HG02610 (cell line): Measurements from ENCODE around the gene AIRE.
"Not testable (repeated sequence)": the region's sequence is repeated elsewhere in the genome, so short reads cannot be mapped to it uniquely, and the experiment has no call there.

ENCODE experiments used
- ATAC-seq: cut with Tn5 transposase; IDR thresholded peaks from one replicate; pipeline ENCODE4 v1.9.1; 2021; ENCODE audit warnings: mild to moderate bottlenecking, moderate library complexity; ENCODE audit not compliant: unreplicated experiment

Gene AIRE

DNA sequence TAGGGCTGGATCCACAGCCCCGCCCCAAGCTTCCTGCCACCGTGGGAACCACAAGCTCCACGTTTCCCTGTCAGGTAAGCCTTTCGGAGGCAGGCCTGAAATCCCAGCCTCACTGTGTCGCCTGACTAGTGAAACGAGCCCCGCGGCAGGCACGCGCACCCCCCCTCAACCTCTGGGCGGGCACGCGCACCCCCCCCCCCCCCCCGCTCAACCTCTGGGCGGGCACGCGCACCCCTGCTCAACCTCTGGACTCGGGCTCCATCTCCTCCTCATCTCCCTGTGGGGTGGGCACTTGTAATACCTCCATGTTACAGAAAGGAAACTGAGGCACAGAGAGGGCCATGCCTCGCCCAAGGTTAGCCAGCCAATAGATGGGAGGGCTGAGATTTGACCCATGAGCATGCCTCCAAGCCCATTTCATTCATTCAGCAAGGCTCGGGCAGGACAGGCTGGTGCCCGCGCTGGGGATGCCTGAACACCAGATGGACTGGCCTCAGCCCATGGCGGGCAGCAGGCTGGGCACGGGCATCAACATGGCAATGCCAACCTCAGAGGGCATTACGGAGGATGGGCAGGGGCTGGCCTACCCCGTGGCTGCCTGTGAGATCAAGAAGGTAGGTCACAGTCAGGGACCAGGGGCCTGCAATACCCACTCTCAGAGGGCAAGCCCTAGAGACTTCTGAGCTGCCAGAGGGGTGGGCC, 48.8 kb downstream of the AIRE start:
- ATAC-seq = no peak

DNA sequence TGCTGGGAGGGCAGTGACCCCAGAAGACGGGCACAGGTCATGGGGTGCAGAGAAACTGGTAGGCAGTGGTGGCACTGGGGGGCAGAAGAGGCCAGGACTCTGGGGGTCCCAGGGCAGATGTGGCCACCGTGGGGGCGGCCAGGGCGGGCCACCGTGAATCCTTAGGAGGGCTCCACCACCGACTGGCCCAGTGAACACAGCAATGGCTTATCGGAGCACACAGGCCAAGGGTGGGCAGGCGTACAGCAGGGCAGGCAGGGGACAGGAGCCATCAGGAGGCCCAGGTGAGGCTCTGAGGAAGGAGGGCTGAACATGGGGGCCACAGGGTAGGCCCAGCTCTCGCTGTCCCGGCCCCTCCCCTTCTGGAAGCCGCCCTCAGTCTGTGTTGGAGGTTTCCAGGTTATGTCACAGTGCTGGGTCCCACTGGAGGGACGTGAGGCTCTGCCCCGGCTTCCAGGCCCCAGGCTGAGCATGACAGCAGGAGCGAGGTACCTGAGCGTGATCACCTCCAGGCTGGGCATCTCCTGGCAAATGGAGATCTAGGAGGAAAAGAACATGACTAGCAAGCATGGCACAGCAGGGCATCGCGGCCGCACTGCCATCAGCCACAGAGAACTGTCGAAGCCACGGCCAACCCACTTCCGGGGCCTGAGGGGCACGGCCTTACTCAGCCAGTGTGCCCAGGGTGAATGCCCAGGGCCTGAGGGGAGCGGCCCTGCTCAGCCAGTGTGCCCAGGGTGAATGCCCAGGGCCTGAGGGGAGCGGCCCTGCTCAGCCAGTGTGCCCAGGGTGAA, 49.8 kb downstream of the AIRE start:
- no peak for ATAC-seq

DNA sequence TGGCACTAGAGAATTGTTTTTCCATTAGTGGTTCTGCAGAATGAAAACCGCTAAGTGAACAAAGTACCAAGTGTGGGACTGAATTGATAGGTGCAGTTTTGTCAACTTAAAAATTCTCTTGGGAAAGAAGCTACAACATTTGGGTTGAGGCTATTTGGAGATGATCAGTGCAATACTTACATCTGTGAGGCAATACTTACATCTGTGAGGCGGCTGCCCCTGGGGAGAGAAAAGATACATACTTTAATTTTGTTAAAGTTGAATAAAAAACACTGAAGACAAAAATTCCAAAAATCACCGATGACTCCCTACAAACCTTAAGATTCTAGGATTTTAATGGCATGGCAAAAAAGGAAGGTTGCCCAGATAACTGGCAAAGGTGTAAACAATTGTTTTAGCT, 51.8 kb downstream of the AIRE start:
- ATAC-seq = no peak

DNA sequence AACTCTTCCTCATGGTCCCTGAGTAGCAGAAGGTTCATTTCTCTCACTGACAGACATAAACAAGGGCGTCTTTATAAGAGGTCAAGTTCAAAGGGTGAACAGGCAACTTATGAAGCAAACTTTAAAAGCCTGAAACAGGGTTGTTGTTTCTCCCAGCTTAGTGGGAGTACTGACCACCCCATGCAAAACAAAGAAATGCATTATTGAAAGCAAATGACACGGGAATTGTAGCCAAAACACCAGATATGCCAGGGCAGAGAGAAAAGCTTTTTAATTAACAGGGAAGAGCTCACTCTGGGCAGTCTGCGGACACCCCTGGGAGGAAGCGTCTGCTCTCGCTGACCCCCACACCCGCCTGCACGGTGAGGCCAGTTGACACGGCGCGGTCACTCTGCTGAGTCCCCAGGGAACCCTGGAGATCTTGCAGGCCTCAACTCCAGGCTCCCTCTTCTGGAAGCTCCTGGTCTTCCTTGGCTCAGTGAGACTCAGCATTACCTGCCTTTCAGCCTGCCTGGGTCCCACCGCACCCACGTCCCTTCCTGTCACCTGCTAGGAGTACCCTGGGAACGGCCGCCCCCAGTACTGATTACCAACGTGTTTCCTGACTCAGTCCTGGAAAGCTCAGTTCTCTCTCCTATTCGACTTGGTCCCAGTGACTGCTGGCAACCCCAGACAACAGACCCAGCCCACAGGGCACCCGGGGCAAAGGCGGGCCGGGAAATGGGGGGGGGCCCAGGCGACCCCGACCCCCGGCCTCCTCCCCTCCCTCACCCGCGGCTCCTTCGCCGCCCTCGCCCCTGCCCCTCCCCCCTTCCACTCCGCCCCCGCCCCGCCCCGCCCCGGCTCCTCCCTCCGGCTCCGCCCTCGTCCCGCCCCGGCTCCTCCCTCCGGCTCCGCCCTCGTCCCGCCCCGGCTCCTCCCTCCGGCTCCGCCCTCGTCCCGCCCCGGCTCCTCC, 52.5 kb downstream of the AIRE start:
- ATAC-seq = no peak

DNA sequence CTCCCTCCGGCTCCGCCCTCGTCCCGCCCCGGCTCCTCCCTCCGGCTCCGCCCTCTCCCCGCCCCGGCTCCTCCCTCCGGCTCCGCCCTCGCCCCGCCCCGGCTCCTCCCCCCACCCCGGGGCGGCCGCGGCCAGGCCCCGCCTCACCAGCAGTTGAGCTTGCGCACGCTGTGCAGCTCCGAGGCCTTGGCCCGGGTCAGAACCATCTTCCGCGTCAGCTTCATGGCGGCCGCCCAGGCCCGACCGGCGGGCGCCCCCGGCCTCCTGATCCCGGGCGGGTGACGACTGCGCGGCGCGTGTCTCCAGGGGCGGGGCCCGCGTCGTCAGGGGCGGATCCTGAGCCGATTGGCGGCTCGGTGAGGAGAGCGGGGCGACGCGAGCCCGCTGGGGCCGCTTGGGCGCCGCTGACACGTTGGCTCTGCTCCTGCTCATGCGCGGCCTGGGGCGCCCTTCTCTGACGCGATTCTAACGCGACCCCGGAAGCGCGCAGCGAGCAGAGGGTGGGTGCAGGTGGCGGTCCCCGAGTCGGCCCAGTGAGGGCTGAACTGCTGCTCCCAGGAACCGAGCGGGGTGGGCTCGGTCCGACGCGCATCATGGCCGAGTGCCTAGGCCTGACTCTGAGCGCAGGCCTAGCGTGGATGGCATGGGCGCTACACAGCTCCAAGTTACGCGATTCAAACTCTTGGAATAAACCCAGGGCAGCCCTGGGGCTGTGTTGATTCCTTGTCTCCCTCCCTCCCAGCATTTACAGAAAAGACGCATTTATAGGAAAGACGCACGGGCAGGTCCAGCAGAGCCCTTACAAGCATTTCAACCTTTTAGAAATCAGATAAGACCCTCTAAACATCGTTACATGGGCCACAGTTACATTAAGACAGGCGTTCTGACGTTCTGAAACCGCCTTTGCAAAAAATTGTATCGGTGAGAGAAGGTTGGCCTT, 53.6 kb downstream of the AIRE start, which contains the start of gene CFAP410:
TSS of gene CFAP410 (minus strand) at position 420 of the 940 bp plus-strand sequence. CDS start at position 224, 196 bp downstream.
- ATAC-seq = peak; percentile 84

DNA sequence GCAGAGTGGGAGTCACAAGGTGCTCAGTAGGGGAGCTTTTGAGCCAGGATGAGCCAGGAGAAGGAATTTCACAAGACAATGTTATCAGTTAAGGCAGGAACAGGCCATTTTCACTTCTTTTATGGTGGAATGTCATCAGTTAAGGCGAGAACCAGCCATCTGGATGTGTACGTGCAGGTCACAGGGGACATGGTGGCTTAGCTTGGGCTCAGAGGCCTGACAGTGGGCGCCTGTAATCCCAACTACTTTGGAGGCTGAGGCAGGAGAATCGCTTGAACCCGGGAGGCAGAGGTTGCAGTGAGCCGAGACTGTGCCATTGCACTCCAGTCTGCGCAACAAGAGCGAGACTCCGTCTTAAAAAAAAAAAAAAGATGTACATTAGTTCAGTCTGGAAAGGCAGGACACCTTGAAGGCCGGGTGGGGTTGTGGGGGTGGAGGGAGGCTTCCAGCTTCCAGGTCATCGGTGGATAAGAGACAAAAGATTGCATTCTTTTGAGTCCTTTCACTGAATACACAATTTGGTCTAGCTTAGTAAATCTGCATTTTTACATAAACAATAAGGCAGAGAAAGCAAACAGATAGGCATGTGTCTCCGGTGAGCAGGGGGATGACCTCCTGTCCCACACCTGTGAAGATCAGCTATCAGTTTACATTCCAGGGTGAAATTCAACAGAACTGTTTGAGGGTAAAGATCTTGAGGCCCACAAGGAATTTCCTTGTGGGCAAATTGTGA, 56.2 kb downstream of the AIRE start:
- ATAC-seq = not testable (repeated sequence)

DNA sequence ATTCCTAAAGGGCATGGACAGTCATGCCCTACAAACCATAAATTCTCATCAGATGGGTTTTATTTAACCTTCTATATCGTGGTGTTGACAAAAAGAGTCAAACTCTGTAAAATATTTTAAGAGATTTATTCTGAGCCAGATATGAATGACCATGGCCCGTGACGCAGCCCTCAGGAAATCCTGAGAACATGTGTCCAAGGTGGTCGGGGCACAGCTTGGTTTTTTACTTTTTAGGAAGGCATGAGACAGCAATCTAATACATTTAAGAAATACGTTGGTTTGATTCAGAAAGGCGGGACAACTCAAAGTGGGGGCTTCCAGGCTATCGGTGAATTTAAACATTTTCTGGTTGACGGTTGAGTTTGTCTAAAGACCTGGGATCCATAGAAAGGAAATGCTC, 57.3 kb downstream of the AIRE start:
- ATAC-seq = not testable (repeated sequence)

DNA sequence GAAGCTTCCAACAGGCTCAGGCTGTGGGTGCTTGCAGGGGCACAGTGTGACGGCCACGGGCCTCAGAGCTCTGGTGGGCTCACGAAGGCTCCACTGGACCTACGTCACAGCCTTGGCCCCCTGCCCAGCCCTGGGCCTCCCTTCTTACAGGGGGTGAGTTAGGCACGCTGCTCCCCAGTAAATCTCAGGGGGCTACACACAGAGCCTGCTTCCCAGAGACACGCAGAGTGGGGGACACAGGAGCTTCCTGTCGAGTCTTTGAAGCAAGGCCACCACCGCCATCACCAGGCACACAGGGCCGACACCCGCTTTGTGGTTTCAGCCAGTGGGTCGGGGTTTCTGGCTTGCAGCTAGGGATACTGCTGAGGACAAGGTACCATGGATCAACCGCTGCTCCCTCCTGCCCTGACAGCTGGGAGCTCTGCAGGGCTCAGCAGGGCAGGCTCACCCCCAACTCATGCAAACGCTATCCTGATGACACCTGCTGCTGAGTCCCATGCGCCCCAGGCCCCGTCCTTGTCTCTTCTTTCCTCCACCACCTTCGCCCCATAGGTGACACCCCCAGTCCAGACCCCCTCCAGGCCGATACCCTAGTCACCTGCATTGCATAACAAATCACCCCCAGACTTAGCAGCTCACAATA, 59.0 kb downstream of the AIRE start:
- no peak for ATAC-seq

DNA sequence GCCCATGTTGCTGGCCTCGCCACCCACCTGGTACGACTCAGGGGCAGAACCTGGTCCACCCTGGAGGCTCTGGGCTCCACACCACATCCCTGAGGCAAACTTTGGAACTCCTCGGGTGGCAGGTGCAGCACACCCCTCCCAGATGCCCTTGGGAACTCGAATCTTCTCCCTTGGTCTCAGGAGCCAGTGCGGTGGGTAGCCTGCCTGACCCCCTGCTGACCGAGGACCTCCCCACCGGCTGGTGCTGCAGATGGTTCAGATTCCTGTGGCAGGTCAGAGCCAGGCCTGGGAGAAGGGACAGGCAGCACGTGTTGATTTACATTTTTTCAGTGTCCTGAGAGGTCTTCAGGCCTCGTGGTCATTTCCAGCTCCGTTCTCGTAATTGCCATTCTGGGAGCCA, 59.8 kb downstream of the AIRE start:
- no peak for ATAC-seq

DNA sequence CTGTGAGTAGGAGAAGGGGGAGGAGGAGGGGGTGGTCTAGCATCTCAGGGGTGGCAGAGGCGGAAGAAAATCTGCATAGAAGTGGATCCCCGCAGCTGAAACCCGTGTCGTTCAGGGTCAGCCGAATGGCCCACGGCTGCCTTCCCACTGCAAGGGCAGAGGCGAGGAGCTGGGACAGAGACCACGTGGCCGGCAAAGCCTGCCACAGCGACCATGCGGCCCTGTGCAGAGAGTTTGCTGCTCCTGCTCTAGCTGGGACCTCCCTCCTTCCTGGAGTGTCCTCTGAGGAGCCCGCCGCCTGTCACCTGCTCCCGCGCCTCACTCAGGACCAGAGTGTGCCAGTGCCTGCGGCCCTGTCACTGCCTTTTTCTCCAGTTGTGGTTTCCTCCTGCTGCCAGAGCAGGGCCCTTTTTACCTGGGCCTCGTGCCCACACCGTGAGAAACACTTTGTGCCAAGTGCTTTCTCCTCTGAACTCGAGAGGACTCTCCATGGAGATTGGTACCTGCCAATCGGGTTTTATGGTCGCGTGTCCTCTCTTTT, 62.3 kb downstream of the AIRE start:
- no peak for ATAC-seq
